ENCODE measurements around the gene RSPH6A.

RSPH6A gene

DNA sequence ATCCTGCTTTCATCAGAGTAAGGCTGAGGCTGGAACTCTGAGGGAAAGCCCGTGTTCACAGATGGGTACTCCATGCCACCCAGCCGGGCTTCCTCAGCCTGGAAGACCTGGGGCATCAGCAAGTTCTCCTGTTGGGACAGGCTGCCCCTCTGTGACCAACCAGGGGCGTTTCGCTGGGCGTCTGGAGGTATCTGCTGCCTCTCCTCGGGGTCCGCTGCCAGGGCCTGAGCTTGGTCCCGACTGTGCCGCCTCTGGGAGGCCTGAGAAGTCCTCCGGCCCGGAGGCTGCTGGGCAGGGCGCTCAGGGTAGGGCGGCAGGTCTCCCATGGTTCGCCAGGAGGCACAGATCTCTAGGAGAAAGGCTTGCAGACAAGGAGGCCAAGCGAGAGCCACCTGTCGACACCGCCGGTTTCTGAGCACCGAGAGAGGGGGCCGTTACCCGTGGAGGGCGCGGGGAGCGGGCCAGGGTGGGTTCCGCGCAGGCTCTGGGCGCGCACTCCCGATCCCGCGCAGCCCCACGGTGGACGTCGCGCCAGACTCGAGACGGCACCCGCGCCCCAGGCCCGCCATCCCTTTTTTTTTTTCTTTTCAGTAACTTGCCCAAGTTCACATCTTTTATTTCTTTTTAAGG is at the start of gene RSPH6A:
TSS of gene RSPH6A (minus strand) at position 458 of the 630 bp plus-strand sequence. CDS start at position 326, 132 bp downstream.
- no peak for DNase-seq (ENCODE audit: low read depth)

DNA sequence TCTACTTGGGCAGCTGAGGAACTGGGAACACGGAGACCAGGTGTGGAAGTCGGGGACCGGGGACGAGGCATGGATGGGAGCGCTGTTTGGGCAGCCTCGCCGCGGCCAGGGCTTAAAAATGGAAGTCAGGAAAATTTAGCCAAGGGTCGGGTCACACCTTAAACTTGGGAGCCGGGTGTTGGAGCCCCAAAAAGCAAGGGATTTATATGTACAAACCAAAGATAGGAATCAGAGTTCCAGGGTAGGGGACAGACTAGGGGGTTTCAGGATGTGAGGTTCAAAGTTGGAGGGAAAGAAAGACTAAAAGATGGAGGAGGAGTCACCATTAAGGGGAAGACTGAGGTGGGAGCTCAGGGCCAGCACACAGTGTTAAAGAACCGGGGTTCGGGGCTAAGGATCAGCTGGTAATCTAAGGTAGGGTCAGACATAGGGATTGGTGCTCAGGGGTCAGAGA is 49.5 kb upstream of the RSPH6A start:
- no peak for DNase-seq (ENCODE audit: low read depth)

DNA sequence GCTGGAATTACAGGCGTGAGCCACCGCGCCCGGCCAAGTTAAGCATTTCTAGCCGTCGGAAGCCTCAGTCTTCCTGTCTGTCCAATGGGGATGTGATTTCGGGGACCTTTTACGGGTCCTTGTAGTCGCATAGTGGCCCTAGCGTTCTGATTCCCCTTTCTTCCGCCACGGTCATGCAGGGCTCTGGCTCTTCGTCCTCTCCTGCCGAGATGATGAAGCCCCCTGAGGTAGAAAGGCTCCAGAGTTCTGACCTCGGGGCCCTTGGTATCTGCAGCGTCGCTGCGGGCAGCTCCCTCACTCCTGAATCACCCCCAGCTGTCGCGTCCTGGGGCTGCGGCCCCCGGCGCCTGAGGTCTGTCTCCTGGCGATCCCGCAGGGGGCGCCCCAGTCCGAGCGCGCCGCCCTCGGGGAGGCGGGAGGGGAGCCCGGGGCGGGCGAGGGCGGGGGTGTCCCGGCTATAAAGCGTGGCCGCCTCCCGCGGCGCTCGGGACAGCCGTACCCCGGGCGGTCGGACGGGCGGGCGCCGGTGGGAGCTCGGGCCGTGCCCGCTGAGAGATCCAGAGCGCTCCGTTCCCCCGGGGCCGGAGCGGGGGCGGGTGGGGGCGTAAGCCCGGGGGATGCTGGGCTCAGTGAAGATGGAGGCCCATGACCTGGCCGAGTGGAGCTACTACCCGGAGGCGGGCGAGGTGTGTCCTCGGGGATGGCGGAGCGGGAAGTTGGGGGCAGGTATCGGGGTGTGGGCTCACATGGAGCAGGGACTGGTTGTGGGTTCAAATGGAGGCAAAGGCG is 48.9 kb upstream of the RSPH6A start, which contains the start of gene FOXA3:
TSS of gene FOXA3 (plus strand) at position 487 of the 789 bp plus-strand sequence. CDS start at position 618, 131 bp downstream.
- DNase-seq (ENCODE audit: low read depth) = peak; percentile 62

DNA sequence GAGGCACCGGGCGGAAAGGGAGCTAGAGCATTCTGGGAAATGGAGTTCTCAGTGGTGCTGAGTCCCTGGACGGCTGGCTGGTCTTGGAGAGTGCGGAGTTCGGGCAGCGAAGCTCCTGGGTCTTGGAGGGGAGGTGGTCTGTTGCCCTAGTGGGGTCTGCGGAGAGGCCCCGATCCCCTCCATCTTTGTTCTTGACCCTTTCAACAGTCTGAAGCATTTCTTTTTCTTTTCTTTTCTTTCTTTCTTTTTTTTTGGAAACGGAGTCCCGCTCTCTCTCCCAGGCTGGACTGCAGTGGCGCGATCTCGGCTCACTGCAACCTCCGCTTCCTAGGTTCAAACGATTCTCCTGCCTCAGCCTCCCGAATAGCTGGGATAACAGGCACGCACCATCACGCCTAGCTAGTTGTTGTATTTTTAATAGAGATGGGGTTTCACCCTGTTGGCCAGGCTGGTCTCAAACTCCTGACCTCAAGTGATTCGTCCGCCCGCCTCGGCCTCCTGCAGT is 48.3 kb upstream of the RSPH6A start:
- DNase-seq (ENCODE audit: low read depth) = no peak

DNA sequence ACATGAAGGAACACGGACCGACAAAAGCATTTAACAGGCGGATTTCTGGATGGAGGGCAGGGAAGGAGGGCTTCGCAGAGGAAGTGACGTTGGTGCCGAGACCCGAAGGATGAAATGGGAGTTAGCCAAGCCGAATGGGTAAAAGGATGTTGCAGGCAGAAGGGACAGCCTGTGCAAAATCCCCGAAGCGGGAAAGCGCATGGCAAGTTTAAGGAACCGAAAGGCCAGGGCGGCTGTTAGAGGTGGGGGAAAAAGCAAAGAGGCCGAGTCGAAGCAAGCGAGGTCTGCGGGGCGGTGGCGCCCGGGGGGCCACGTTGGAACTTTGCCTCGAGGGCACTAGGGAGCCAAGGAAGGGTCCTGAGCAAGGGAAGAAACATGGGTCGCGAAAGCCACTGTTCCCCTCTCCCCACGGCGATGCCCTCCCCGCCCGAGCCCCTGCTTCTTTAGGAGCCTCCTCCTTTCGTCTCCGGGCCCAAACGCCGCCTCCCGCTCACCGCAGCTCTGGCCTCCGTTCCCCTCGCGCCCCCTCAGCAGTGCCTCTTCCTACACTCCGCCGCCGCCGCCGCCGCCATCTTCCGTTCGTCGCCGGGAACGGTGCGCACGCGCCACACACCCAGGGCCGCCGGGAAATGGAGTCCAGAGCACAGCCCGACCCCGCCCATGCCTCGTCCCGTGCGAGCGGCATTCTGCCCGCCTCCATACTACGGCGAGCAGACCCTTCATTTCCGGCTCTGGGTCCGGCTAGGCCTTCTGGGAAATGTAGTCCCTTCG is 47.6 kb upstream of the RSPH6A start, which contains the start of gene SYMPK:
TSS of gene SYMPK (minus strand) at position 584 of the 771 bp plus-strand sequence. CDS start 8,652 bp downstream, outside the sequence.
- peak; percentile 98 for DNase-seq (ENCODE audit: low read depth)

GRCh38 chr19:45862271-45862563 is 47.1 kb upstream of the RSPH6A start:
- DNase-seq (ENCODE audit: low read depth) = no peak

DNA sequence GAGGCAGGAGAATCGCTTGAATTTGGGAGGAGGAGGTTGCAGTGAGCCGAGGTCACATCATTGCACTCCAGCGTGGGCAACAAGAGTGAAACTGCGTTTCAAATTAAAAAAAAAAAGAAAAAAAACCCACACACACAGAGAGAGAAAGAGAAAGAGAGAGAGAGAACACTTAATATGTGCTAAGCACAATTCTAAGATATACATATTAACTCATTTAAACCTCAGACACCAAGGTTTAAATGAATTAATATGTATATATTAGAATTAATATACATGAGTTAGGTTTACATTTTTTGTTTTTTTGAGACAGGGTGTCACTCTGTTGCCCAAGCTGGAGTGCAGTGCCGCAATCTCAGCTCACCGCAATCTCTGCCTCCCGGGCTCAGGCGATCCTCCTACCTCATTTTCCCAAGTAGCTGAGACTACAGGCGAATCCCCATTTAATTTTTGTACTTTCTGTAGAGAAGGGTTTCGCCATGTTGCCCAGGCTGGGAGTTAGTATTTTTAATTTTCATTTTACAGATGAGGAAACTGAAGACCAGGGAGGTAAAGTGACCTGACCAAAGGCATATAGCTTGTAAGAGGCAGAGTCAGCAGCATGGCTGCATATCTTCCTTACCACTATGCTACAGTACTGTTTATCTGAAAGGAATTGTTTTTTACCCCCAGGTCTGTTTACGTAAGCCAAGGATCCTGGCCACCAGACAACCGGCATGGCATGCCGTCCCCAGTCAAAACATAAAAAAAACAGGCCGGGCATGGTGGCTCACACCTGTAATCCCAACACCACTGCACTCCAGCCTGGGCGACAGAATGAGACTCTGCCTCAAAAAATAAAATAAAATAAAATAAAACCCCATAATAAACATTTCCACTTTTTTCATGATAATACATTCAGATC is 45.5 kb upstream of the RSPH6A start:
- no peak for DNase-seq (ENCODE audit: low read depth)

DNA sequence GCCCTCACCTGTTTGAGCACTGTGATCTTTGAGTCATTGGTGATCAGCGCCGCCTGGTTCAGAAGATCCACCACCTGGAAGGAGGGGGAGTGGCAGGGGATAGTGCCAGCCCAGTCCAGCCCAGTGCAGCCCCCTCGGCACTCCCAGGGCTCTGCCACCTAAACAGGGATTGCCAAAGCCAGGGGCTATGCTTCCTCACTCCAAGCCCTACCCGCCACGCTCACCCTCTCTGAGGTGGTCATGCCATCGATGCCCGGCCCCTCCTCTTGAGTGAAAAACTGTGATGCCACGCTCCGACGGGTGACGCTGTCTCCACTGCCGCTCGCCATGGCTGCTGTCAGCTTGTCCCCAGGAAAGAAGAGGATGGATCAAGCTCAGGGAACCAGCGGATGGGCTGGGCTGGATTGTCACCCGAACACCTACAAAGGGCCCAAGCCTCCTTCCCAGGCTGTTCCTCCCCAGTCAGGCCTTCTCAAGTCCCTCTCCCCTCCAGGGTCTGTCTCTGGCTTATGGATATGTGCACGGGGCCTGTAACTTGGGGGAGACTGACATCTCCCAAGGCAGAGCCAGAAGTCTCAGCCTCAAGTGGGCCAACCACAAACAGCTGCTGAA is 39.2 kb upstream of the RSPH6A start:
- no peak for DNase-seq (ENCODE audit: low read depth)

DNA sequence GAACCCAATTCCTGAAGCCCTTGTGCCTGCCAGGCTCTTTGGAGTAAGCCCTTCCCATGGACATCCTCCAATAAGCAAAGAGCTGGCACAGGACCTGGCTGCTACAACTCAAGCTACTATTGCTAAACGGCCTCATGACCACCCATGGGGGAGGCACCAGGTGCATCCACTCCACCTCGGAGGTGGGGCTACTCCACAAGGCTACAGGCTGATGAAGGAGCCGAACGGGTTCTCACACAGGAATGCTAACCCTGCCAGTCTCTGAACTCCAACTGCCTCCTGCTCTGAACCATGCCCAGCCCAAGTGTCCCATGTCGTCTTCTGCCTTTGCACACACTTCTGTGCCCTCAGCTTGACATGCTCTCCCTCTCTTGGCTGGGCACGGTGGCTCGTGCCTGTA is 37.9 kb upstream of the RSPH6A start:
- no peak for DNase-seq (ENCODE audit: low read depth)

- peak; percentile 78 for DNase-seq (ENCODE audit: low read depth)
These were observed 37.1 kb upstream of the RSPH6A start for GRCh38 chr19:45852145-45852750.

DNA sequence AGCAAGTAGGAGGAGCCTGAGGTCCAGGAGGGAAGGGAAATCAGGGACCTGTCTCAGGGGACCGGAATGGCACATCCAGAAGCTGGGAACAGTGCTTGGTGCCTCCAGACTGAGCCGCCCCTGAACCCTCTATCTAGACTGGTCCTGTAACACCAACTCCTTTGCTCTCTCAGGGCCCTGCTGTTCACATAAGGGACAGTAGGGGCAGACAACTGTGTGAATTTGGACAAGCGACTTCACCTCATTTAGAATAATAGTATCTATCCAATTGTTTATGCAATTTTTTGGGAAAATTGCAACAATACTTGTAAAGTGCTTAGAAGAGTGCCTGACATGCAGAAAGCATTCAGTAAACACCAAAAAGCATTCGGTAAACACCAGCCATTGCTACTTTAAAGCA is 33.8 kb upstream of the RSPH6A start:
- peak; percentile 36 for DNase-seq (ENCODE audit: low read depth)

- DNase-seq (ENCODE audit: low read depth) = no peak
These were observed 32.6 kb upstream of the RSPH6A start for GRCh38 chr19:45847663-45848062.

- no peak for DNase-seq (ENCODE audit: low read depth)
These were observed 27.1 kb upstream of the RSPH6A start for GRCh38 chr19:45842198-45842597.

DNA sequence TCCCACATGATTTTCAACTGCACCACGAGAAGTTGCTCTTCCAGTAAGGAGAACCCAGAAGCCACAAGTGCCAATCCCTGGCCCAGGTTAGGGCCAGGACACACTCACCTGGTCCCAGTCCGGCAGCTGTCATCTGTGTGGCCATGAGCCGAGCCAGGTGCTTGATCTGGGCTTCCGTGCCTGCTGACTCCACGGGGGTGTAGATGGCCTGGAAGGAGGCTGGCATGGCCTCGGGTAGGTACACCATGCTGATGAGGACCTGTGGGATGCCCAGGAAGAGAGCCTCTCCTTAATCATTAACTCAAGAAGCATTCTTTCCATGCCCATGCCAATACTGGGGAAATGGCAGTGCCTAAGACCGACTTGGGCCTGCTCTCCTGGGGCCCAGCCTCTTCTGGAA is 19.9 kb upstream of the RSPH6A start:
- no peak for DNase-seq (ENCODE audit: low read depth)

DNA sequence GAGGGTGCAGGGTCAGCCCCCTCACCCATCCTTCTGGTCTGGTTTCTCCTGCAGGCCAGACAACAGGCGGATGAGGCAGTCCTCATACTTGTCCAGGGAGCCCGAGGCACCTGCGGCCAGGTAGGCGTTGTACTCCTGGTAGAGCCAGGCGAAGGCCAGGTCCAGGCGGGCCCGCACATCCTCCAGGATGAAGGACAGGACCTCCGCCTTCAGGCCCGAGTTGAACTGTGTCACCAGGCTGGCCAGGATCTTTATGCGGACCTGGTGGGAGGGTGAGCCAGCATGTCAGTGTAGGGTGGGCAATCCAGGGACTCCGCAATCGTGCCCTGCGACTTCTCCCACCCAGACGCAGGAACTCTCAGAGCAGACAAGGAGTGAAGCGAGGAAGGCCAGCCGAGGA is 13.8 kb upstream of the RSPH6A start:
- DNase-seq (ENCODE audit: low read depth) = no peak

- DNase-seq (ENCODE audit: low read depth) = no peak
These were observed 13.4 kb upstream of the RSPH6A start for GRCh38 chr19:45828523-45828922.

DNA sequence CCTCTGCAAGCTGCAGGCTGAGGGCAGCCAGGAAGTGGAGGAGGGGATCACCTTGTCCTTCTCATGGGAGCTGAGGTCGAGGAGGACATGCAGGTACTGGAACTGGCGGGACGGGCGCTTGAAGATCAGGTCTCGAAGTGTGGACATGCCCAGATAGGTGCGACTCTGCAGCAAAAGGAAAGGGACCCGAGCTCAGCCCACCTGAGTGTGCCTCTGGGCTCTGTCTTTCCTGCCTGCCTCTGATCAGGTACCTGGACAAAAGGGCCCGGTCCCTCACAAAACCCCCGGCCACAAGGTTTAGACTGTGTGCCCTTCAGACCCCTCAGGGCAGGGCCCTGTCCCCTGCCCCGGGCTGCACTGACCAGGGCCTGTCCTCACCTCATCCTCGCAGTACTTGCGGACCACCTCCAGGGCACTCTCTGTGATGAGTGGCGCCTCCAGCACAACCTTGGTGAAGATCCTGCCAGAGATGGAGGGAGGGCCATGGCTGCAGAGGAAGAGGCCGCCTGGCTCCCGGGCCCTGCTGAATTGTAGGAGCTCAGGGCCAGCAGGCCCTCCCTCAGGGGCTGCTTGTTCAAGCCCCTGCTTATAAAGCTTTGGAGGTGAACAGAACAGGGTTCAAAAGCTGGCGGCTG is 12.5 kb upstream of the RSPH6A start:
- no peak for DNase-seq (ENCODE audit: low read depth)

GRCh38 chr19:45826934-45827333 is 11.8 kb upstream of the RSPH6A start:
- no peak for DNase-seq (ENCODE audit: low read depth)

DNA sequence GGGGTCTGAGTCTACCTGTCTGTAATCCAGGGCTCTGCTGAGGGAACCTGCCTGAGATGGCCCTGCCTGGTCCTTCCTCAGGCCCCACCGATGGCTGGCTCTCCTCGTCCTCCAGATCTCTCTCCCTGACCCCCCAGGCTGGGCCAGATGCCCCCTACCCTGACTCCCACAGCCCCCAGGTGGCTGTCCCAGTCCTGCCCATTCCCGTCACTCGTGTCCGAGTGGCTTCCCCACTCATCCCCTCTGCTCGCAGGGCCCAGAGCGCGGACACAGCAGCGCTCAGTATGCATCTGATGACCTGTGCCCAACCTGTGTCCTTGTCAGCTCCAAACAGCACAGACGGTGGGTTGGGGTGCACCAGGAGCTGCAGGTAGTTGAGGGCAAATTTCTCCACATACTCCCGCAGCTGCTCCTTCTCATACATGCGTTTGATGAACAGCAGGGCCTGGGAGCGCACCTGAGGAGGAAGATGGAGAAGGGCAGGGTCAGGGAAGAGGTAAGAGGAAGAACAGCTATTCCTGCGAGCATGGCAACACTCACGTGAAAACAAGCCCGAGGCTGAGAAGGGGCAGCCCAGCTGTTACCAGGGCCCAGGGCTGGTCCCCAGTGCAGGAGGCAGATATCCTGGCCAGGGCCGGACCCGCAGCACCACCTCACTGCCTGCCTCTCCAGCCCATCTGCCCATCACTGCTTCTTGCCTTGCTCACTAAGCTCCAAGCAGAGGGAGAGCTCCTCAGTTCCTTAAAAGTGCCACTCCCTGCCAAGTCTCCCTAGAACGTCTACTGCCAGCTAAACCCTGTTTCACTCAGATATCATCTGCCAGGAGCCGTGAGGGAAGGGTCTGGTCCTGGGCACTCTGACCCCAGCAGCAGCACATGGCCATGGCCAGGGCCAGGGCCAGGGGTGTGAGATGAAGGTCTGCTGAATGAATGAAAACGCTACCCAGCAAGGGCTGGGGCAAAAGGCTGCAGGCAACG is 11.1 kb upstream of the RSPH6A start:
- DNase-seq (ENCODE audit: low read depth) = no peak
